ENCODE data around the gene SEC14L3. TPM values are rescaled to one million over a fixed set of nuclear protein-coding genes. Genes with fewer than 3 reads are reported as not detected.

SEC14L3 gene
- total RNA-seq, 6 experiments from 2014 or later = not detected

DNA sequence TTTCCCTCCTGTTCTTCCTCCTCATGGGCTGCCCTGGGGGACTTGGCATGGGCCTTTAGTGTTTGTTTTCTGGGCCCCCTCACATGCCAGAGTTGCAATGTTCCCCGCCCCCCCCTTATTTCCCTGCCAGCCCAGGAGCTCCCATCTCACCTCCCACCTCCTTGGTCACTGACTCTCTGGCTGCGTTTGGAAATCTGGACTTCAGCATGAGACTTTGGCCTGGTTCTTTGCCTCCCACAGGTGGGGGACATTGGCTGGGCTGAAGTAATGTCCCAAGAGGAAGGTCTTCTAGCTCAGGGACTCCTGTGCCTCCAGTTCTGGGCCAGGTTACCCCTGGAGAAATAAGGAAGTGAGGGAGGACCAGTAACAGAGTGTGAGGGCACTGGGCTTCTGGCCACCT lies 39.3 kb downstream of the SEC14L3 start:
- Mint-ChIP-seq H3K4me3 (no peak overlapping the region), H3K27me3 (ENCODE audit: insufficient read depth) (no peaks in the 10 kb centered on the region), H3K36me3 (ENCODE audit: low read depth) (peaks cover 5% of the 10 kb centered on the region; the same call in 1 of the 2 replicates), H3K27ac (no peak overlapping the region), H3K9me3 (no peaks in the 10 kb centered on the region), H3K4me1 (ENCODE audit: low read depth) (peaks cover 7% of the 10 kb centered on the region)
- no peak for DNase-seq
- TF ChIP-seq, protein P1, sequence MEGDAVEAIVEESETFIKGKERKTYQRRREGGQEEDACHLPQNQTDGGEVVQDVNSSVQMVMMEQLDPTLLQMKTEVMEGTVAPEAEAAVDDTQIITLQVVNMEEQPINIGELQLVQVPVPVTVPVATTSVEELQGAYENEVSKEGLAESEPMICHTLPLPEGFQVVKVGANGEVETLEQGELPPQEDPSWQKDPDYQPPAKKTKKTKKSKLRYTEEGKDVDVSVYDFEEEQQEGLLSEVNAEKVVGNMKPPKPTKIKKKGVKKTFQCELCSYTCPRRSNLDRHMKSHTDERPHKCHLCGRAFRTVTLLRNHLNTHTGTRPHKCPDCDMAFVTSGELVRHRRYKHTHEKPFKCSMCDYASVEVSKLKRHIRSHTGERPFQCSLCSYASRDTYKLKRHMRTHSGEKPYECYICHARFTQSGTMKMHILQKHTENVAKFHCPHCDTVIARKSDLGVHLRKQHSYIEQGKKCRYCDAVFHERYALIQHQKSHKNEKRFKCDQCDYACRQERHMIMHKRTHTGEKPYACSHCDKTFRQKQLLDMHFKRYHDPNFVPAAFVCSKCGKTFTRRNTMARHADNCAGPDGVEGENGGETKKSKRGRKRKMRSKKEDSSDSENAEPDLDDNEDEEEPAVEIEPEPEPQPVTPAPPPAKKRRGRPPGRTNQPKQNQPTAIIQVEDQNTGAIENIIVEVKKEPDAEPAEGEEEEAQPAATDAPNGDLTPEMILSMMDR (IDR thresholded peaks at IDR 0.05) = no peak

DNA sequence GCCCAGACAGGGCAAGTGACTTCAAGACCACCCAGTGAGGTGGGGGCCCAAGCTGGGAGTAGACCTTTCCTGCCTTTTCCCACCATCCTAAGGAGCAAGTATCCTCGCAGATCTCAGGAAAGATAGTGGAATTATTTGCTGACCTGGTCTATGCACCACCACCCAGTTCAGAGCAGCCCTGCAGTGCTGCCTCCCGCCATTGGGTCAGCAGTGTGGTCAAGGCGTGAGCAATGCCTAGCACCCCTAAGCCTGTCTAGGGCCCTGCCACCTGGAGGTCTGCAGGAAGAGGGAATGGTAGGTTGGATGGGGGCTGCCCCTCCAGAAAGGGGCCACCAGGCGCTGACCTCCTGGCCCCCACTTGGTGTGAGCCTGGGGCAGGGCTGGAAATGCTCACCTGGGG lies 39.7 kb downstream of the SEC14L3 start:
- Mint-ChIP-seq H3K36me3 (ENCODE audit: low read depth) (peaks cover 10% of the 10 kb centered on the region; the same call in 1 of the 2 replicates), H3K9me3 (no peaks in the 10 kb centered on the region), H3K27ac (no peak overlapping the region), H3K4me3 (no peak overlapping the region), H3K27me3 (ENCODE audit: insufficient read depth) (no peaks in the 10 kb centered on the region), H3K4me1 (ENCODE audit: low read depth) (peaks cover 7% of the 10 kb centered on the region)
- TF ChIP-seq, protein P1 (IDR thresholded peaks at IDR 0.05) = no peak
- DNase-seq = no peak

DNA sequence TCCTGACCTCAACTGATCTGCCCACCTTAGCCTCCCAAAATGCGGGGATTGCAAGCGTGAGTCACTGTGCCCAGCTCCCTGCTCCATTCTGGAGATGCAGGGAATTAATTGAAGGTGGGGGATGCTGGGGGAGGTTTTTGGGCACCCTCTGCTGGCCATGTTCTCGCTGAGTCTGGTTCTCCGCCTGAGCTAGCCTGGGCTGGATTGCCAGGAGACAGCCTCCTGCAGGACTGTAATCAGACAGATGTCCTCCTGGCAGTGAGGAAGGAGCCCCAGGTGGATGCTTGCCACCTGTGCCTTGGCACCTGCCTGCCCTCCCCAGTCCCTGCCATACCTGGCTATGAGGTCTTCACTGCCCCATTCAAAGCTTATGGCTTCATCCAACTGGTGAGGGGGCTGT lies 40.9 kb downstream of the SEC14L3 start:
- H3K9me3 Mint-ChIP-seq = no peaks in the 10 kb centered on the region
- H3K36me3 Mint-ChIP-seq (ENCODE audit: low read depth) = peaks cover 10% of the 10 kb centered on the region; the same call in 1 of the 2 replicates

DNA sequence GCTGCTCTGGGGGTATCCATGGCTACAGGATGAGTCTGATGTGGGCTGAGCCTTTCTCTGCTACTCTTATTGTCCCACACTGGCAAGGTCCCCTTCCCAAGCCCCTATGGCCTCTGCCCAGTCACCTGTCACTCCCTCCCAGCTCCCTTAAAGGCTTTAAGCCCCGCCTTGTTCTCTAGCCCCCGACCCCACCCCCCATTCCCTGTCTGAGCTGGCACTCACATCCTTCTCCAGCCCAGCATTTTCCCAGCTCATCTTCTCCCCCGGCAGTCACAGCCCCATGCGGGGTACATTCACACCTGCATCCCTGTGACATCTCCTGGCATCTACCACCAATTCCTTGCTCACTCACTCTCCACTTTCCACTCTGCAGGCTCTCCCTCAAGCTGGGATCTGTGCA lies 41.9 kb downstream of the SEC14L3 start:
- Mint-ChIP-seq H3K36me3 (ENCODE audit: low read depth) (peaks cover 10% of the 10 kb centered on the region; the same call in 1 of the 2 replicates), H3K9me3 (no peaks in the 10 kb centered on the region), H3K4me1 (ENCODE audit: low read depth) (peaks cover 19% of the 10 kb centered on the region), H3K27me3 (ENCODE audit: insufficient read depth) (no peaks in the 10 kb centered on the region; the same call in 1 of the 2 replicates), H3K4me3 (no peak overlapping the region), H3K27ac (no peak overlapping the region)
- no peak for DNase-seq
- TF ChIP-seq, protein P1 (IDR thresholded peaks at IDR 0.05) = no peak

More for the DNA sequence above, 40.9 kb downstream of the SEC14L3 start:
- peaks cover 13% of the 10 kb centered on the region for H3K4me1 Mint-ChIP-seq (ENCODE audit: low read depth)
- H3K4me3 Mint-ChIP-seq = no peak overlapping the region
- no peak for DNase-seq
- H3K27me3 Mint-ChIP-seq (ENCODE audit: insufficient read depth) = no peaks in the 10 kb centered on the region; the same call in 1 of the 2 replicates
- no peak overlapping the region for H3K27ac Mint-ChIP-seq
- TF ChIP-seq, protein P1 (IDR thresholded peaks at IDR 0.05) = peak; percentile 34

DNA sequence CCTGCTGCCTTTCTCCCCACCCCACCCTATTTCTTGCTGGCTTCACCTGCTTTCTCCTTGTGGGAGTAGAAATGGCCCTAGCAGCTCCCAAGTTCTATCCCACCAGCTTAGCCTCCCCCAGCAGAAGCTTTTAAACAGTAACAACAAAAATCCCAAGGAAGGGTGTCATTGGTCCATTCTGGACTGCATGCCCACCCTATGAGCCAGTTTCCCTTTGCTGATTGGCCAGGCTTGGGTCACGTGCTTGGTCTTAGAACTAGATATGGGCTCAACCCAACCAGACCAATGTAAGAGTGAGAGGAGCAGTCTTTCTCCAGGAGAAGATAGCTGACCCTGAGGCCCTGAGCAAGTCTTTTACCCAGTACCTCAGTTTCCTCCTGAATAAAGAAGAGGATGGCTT lies 43.9 kb downstream of the SEC14L3 start:
- no peaks in the 10 kb centered on the region for H3K9me3 Mint-ChIP-seq
- peaks cover 10% of the 10 kb centered on the region; the same call in 1 of the 2 replicates for H3K36me3 Mint-ChIP-seq (ENCODE audit: low read depth)
- H3K27ac Mint-ChIP-seq = no peak overlapping the region
- H3K27me3 Mint-ChIP-seq (ENCODE audit: insufficient read depth) = no peaks in the 10 kb centered on the region; the same call in 1 of the 2 replicates
- no peak overlapping the region for H3K4me3 Mint-ChIP-seq
- TF ChIP-seq, protein P1 (IDR thresholded peaks at IDR 0.05) = no peak
- DNase-seq = no peak
- peaks cover 28% of the 10 kb centered on the region for H3K4me1 Mint-ChIP-seq (ENCODE audit: low read depth)
